NT2/D1 (cell line): ENCODE measurements around the gene COMMD8.

Experiments used
- SUZ12 ChIP-seq: IDR thresholded peaks from 2 replicates; pipeline ENCODE4 v1.6.1; 2011; ENCODE audit not compliant: insufficient read length, insufficient read depth; ENCODE audit errors: extremely low read depth
- YY1 ChIP-seq: IDR thresholded peaks from 2 replicates; pipeline ENCODE4 v1.6.1; 2011; ENCODE audit not compliant: insufficient read length, insufficient read depth
- ZNF274 ChIP-seq: IDR thresholded peaks from 2 replicates; pipeline ENCODE4 v1.6.1; 2011; ENCODE audit warnings: mild to moderate bottlenecking, low read depth, low read length

- TF ChIP-seq ZNF274 (no peak), YY1 (no peak), SUZ12 (no peak)
Measured at GRCh38 chr4:47463235-47463956, at the start of gene COMMD8.
